Skeletal muscle satellite cell (primary cell): ENCODE measurements around the gene ARHGAP28.
"Not testable (repeated sequence)": the region's sequence is repeated elsewhere in the genome, so short reads cannot be mapped to it uniquely, and the experiment has no call there.

ENCODE experiments used
- H3K27me3 ChIP-seq: 2 replicates; pipeline ENCODE4 v1.7.0; 2013; ENCODE audit warnings: low read length; ENCODE audit not compliant: control insufficient read depth, insufficient read depth
- H3K36me3 ChIP-seq: 2 replicates; pipeline ENCODE4 v1.7.0; 2013; ENCODE audit warnings: mild to moderate bottlenecking, control low read depth, low read length; ENCODE audit not compliant: insufficient read depth
- H3K4me1 ChIP-seq: 2 replicates; pipeline ENCODE4 v1.7.0; 2013; ENCODE audit warnings: low read length; ENCODE audit not compliant: control insufficient read depth, insufficient read depth
- H3K4me2 ChIP-seq: 2 replicates; pipeline ENCODE4 v1.7.0; 2013; ENCODE audit warnings: mild to moderate bottlenecking, low read length
- H3K4me3 ChIP-seq: 2 replicates; pipeline ENCODE4 v1.7.0; 2013; ENCODE audit warnings: low read length
- H3K9ac ChIP-seq: 2 replicates; pipeline ENCODE4 v1.7.0; 2013; ENCODE audit warnings: mild to moderate bottlenecking, low read depth, low read length, moderate library complexity
- H3K9me3 ChIP-seq: replicated peaks from 2 replicates; pipeline ENCODE4 v1.7.0; 2013; ENCODE audit warnings: mild to moderate bottlenecking, control low read depth, low read length

The ARHGAP28 gene

GRCh38 chr18:6796511-6796910 is 67.0 kb downstream of the ARHGAP28 start:
- Histone ChIP-seq H3K36me3 (no peaks in the 10 kb centered on the region), H3K9ac (no peak overlapping the region), H3K4me2 (no peak overlapping the region), H3K4me3 (no peak overlapping the region), H3K4me1 (no peaks in the 10 kb centered on the region), H3K9me3 (no peaks in the 10 kb centered on the region), H3K27me3 (no peaks in the 10 kb centered on the region)

GRCh38 chr18:6797171-6797570 is 67.7 kb downstream of the ARHGAP28 start:
- Histone ChIP-seq H3K4me1 (no peaks in the 10 kb centered on the region), H3K9ac (no peak overlapping the region), H3K4me3 (no peak overlapping the region), H3K27me3 (no peaks in the 10 kb centered on the region), H3K9me3 (no peaks in the 10 kb centered on the region), H3K36me3 (no peaks in the 10 kb centered on the region), H3K4me2 (no peak overlapping the region)

GRCh38 chr18:6798896-6799295 is 69.4 kb downstream of the ARHGAP28 start:
- Histone ChIP-seq H3K4me3 (no peak overlapping the region), H3K27me3 (no peaks in the 10 kb centered on the region)

GRCh38 chr18:6800309-6800708 is 70.8 kb downstream of the ARHGAP28 start:
- H3K27me3 ChIP-seq, H3K9me3 ChIP-seq, H3K4me3 ChIP-seq, H3K4me1 ChIP-seq, H3K9ac ChIP-seq, H3K4me2 ChIP-seq, H3K36me3 ChIP-seq: not testable (repeated sequence)

More at GRCh38 chr18:6798896-6799295, 69.4 kb downstream of the ARHGAP28 start:
- no peak overlapping the region for H3K4me2 ChIP-seq
- H3K36me3 ChIP-seq = no peaks in the 10 kb centered on the region
- H3K9me3 ChIP-seq = no peaks in the 10 kb centered on the region
- no peaks in the 10 kb centered on the region for H3K4me1 ChIP-seq
- no peak overlapping the region for H3K9ac ChIP-seq

DNA sequence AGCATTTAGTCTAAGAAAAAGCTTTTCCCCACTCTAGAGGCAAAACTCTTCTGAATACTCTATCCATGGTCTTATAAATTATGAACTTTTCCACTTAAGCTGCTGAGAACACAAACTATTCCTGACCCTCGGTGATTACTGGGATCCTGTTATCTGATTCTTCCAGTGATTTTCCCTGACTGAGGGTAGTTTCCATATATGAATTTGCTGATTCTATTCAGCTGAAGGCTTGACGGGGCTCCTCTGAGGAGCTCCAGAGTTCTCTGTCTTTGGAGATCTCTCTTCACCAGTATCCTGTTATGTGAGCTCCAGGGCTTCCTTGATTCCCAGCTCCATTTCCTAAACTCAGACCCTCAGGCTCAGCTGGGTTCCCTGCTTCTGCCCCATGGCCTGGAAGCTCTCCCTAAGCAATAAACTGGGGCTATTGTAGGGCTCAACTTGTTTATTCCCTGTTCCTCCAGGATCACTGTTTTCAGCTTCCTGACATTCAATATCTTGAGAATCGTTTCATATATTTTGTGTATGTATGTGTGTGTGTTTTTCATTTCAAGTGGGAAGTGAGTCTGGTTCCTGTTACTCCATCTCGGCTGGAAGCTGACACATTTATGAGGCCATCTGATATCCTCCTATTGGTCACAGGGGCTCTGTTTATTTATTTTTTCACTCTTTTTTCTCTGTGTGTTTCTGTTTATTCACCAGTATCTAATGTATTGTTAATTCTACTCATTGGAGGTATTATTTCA is 78.2 kb downstream of the ARHGAP28 start:
- Histone ChIP-seq H3K4me1 (no peaks in the 10 kb centered on the region), H3K9ac (no peak overlapping the region), H3K9me3 (no peaks in the 10 kb centered on the region), H3K36me3 (no peaks in the 10 kb centered on the region), H3K4me2 (no peak overlapping the region), H3K4me3 (no peak overlapping the region), H3K27me3 (no peaks in the 10 kb centered on the region)

DNA sequence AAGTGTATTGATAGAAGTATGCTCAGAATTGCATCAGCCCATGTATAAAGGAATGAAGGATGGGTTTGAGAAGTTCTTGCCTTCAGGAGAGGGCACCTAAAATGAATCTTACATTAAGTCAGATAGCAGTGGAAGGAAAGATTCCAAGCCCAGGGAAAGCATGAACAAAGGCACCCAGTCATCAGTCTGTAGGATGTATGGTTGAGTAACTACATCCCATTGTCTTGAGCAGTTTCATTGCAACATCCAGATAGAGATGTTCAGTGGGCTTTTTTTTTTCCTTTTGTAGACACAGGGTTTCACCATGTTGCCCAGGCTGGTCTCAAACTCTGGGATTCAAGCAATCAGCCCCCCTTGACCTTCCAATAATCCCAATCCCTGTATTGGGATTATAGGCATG is 80.7 kb downstream of the ARHGAP28 start:
- H3K27me3 ChIP-seq = no peaks in the 10 kb centered on the region
- H3K4me1 ChIP-seq = no peaks in the 10 kb centered on the region
- H3K9ac ChIP-seq = no peak overlapping the region
- H3K4me2 ChIP-seq = no peak overlapping the region
- H3K4me3 ChIP-seq = no peak overlapping the region
- H3K36me3 ChIP-seq = no peaks in the 10 kb centered on the region
- no peaks in the 10 kb centered on the region for H3K9me3 ChIP-seq

- H3K27me3 ChIP-seq = no peaks in the 10 kb centered on the region
- H3K4me1 ChIP-seq = no peaks in the 10 kb centered on the region
- no peaks in the 10 kb centered on the region for H3K9me3 ChIP-seq
- no peaks in the 10 kb centered on the region for H3K36me3 ChIP-seq
- no peak overlapping the region for H3K4me2 ChIP-seq
- H3K9ac ChIP-seq = no peak overlapping the region
- no peak overlapping the region for H3K4me3 ChIP-seq
Observed at GRCh38 chr18:6811816-6812215, 82.3 kb downstream of the ARHGAP28 start.

DNA sequence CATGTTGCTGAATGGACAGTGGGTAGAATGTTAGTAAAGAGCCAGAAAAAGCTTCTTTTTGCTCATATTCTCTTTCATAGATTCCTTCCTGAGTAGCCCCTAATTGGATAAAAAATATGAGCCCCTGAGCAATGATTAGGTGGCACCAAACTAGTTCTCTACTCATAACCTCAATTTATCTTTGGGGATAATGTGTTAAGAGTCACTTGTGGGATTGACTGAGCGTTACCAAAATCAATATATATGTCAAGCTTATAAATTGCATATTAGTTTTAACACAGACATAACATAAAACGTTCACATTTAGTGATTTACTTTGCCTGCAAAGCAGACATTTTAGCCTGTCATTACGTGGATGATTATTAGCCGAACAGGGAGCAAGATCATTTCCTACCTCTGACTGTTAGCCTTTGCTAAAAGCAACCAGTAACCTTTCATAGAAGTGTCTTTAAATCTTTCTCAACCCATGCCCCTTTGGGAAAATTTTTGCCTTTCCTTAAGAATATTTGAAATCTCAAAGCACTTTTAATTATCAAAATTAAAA is 85.4 kb downstream of the ARHGAP28 start:
- H3K36me3 ChIP-seq = no peaks in the 10 kb centered on the region
- H3K9me3 ChIP-seq = no peaks in the 10 kb centered on the region
- H3K4me3 ChIP-seq = no peak overlapping the region
- H3K4me1 ChIP-seq = no peaks in the 10 kb centered on the region
- H3K27me3 ChIP-seq = no peaks in the 10 kb centered on the region
- H3K4me2 ChIP-seq = no peak overlapping the region
- H3K9ac ChIP-seq = no peak overlapping the region

DNA sequence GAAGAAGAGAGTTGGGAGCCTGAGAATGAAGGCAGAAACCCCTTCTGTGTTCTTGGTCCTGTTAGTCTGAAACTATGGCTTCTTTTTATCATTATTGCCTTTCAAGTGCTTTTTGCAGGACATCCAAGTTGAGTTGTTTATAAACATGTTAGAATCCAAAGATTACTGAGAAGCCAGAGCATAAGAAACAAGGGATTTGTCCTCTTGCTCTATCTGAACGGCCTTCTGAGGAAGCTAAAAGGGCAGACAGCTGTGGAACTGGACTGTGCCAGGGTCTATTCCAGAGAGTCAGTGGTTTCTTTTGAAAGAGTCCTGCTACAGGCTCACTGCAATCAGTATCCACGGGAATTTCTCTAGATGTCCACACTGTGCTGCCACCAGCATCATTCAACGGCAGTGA is 86.6 kb downstream of the ARHGAP28 start:
- Histone ChIP-seq H3K9me3 (no peaks in the 10 kb centered on the region), H3K4me1 (no peaks in the 10 kb centered on the region), H3K9ac (no peak overlapping the region), H3K4me3 (no peak overlapping the region), H3K36me3 (no peaks in the 10 kb centered on the region), H3K27me3 (no peaks in the 10 kb centered on the region), H3K4me2 (no peak overlapping the region)

DNA sequence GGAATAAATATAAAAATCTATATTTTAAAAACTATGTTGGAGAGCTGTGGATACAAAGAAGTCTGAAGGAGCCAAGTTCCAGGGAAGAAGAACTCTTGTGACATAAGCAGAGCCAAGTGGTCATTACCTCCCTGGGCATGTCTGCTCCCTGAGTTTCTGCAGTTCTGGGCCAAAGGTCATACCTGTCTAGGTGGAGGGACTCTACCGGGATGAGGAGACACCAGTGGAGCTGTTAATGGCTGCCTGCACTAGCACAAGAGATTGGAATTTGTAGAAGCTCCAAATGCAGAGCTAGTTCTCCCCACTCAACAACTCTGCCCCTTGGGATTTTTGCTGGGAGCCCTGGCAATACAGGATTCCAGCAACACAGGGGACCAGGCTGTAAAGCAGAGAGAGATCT is 89.8 kb downstream of the ARHGAP28 start:
- Histone ChIP-seq H3K4me1 (no peaks in the 10 kb centered on the region), H3K9ac (no peak overlapping the region), H3K9me3 (no peaks in the 10 kb centered on the region), H3K36me3 (no peaks in the 10 kb centered on the region), H3K4me3 (no peak overlapping the region), H3K4me2 (no peak overlapping the region), H3K27me3 (no peaks in the 10 kb centered on the region)

- no peaks in the 10 kb centered on the region for H3K4me1 ChIP-seq
- no peak overlapping the region for H3K4me2 ChIP-seq
- no peaks in the 10 kb centered on the region for H3K27me3 ChIP-seq
- no peaks in the 10 kb centered on the region for H3K9me3 ChIP-seq
- H3K4me3 ChIP-seq = no peak overlapping the region
- no peaks in the 10 kb centered on the region for H3K36me3 ChIP-seq
- H3K9ac ChIP-seq = no peak overlapping the region
Observed at GRCh38 chr18:6820314-6820713, 90.8 kb downstream of the ARHGAP28 start.

DNA sequence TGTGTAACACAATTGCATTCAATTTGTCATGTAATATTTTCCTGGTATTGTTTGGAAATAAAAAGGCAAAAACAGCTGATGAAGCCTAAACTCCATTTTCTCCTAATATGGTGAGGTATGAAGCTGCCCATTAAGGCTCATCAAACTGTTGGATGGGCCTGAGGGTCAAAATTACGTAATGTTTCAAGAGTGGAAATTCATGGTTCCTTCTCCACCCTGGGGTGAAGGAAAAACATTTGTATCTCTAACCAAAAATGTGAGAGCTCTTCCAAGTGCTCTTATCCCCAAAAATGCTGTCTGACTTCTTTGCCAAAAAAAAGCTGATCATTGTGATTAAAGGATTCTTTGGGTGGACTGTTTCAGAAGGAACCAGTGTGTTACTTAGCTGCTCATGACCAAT is 91.8 kb downstream of the ARHGAP28 start:
- Histone ChIP-seq H3K9me3 (no peaks in the 10 kb centered on the region), H3K4me1 (no peaks in the 10 kb centered on the region)

More for the DNA sequence above, 91.8 kb downstream of the ARHGAP28 start:
- H3K27me3 ChIP-seq = no peaks in the 10 kb centered on the region
- no peak overlapping the region for H3K4me3 ChIP-seq
- H3K9ac ChIP-seq = no peak overlapping the region
- H3K4me2 ChIP-seq = no peak overlapping the region
- no peaks in the 10 kb centered on the region for H3K36me3 ChIP-seq
